ENCODE measurements around the gene CIAO2B.

CIAO2B gene

DNA sequence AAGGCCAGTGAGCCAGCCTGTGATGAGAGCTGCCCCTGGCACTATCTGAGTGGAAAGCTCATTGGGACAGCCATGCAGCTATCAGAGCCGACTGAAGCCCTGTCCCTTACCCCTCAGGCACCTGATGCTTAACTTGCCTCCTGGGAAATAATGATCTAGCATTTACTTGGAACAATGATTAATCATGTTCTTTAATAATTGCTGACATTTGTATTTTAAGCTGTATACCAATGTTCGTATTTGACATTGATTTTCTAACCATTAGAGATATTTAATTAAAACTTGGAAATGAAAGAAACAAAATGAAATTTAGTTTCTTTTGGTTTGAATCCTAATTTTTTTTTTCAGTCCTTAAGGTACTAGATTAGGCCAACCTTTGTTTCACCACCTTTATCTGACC is 43.4 kb downstream of the CIAO2B start:
- H4K20me1 ChIP-seq (ENCODE audit: insufficient read depth, low read length, poor library complexity, severe bottlenecking): peaks cover 6% of the 10 kb centered on the region
- TF ChIP-seq, protein P1, sequence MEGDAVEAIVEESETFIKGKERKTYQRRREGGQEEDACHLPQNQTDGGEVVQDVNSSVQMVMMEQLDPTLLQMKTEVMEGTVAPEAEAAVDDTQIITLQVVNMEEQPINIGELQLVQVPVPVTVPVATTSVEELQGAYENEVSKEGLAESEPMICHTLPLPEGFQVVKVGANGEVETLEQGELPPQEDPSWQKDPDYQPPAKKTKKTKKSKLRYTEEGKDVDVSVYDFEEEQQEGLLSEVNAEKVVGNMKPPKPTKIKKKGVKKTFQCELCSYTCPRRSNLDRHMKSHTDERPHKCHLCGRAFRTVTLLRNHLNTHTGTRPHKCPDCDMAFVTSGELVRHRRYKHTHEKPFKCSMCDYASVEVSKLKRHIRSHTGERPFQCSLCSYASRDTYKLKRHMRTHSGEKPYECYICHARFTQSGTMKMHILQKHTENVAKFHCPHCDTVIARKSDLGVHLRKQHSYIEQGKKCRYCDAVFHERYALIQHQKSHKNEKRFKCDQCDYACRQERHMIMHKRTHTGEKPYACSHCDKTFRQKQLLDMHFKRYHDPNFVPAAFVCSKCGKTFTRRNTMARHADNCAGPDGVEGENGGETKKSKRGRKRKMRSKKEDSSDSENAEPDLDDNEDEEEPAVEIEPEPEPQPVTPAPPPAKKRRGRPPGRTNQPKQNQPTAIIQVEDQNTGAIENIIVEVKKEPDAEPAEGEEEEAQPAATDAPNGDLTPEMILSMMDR (conservative IDR thresholded peaks at IDR 0.05; ENCODE audit: low read length): no peak
- TF ChIP-seq EZH2phosphoT487 (IDR thresholded peaks at IDR 0.05; ENCODE audit: borderline replicate concordance): no peak
- no peak overlapping the region for H3K9ac ChIP-seq (ENCODE audit: low read depth, low read length, poor library complexity, severe bottlenecking)
- no peaks in the 10 kb centered on the region for H3K9me3 ChIP-seq (ENCODE audit: insufficient read depth, low read depth, low read length)
- no peak overlapping the region for H3K4me3 ChIP-seq (ENCODE audit: low read length, poor library complexity, severe bottlenecking)
- peaks cover 24% of the 10 kb centered on the region for H3K79me2 ChIP-seq (ENCODE audit: insufficient read depth, low read length)
- H3F3A ChIP-seq (ENCODE audit: low read depth): no peaks in the 10 kb centered on the region
- H2AFZ ChIP-seq (ENCODE audit: low read length): no peak overlapping the region
- no peaks in the 10 kb centered on the region for H3K27me3 ChIP-seq (ENCODE audit: insufficient read depth, low read length, poor library complexity, severe bottlenecking)
- no peak overlapping the region for H3K4me2 ChIP-seq (ENCODE audit: low read depth, low read length, poor library complexity, severe bottlenecking)
- peaks cover 4% of the 10 kb centered on the region; the same call in 1 of the 2 replicates for H3K36me3 ChIP-seq (ENCODE audit: insufficient read depth, low read length)
- H3K9me2 ChIP-seq (replicated peaks; ENCODE audit: low read depth, low read length): no peaks in the 10 kb centered on the region
- peaks cover 19% of the 10 kb centered on the region for H3K4me1 ChIP-seq (ENCODE audit: insufficient read depth, low read length, poor library complexity, severe bottlenecking)

DNA sequence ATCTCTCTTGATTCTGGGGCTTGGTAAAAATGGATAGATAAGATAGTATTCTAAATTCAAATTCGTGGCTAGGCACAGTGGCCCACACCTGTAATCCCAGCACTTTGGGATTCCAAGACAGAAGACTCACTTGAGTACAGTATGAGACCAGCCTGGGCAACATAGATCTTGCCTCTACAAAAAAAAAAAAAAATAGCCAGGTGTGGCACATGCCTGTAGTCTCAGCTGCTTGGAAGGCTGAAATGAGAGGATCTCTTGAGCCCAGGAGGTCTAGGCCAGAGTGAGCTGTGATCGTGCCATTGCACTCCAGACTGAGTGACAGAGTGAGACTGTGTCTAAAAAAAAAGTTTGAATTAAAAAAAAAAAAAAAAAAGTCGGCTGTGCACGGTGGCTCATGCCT is 44.6 kb downstream of the CIAO2B start:
- Histone ChIP-seq H2AFZ (ENCODE audit: low read length) (no peak overlapping the region), H3K9me2 (replicated peaks; ENCODE audit: low read depth, low read length) (no peaks in the 10 kb centered on the region), H3K4me2 (ENCODE audit: low read depth, low read length, poor library complexity, severe bottlenecking) (no peak overlapping the region), H3K9ac (ENCODE audit: low read depth, low read length, poor library complexity, severe bottlenecking) (no peak overlapping the region), H3K79me2 (ENCODE audit: insufficient read depth, low read length) (peaks cover 36% of the 10 kb centered on the region), H3K9me3 (ENCODE audit: insufficient read depth, low read depth, low read length) (no peaks in the 10 kb centered on the region), H3K4me1 (ENCODE audit: insufficient read depth, low read length, poor library complexity, severe bottlenecking) (peaks cover 31% of the 10 kb centered on the region), H3K4me3 (ENCODE audit: low read length, poor library complexity, severe bottlenecking) (no peak overlapping the region), H4K20me1 (ENCODE audit: insufficient read depth, low read length, poor library complexity, severe bottlenecking) (peaks cover 18% of the 10 kb centered on the region), H3F3A (ENCODE audit: low read depth) (no peaks in the 10 kb centered on the region), H3K36me3 (ENCODE audit: insufficient read depth, low read length) (peaks cover 15% of the 10 kb centered on the region; the same call in 1 of the 2 replicates), H3K27me3 (ENCODE audit: insufficient read depth, low read length, poor library complexity, severe bottlenecking) (no peaks in the 10 kb centered on the region)
- no peak for TF ChIP-seq EZH2phosphoT487 (IDR thresholded peaks at IDR 0.05; ENCODE audit: borderline replicate concordance)
- TF ChIP-seq, protein P1 (conservative IDR thresholded peaks at IDR 0.05; ENCODE audit: low read length): no peak

- H3K79me2 ChIP-seq (ENCODE audit: insufficient read depth, low read length): peaks cover 41% of the 10 kb centered on the region
- no peak overlapping the region for H3K4me3 ChIP-seq (ENCODE audit: low read length, poor library complexity, severe bottlenecking)
- H3K9me2 ChIP-seq (replicated peaks; ENCODE audit: low read depth, low read length): no peaks in the 10 kb centered on the region
- H4K20me1 ChIP-seq (ENCODE audit: insufficient read depth, low read length, poor library complexity, severe bottlenecking): peaks cover 21% of the 10 kb centered on the region
- H3K9me3 ChIP-seq (ENCODE audit: insufficient read depth, low read depth, low read length): no peaks in the 10 kb centered on the region
- H3K27me3 ChIP-seq (ENCODE audit: insufficient read depth, low read length, poor library complexity, severe bottlenecking): no peaks in the 10 kb centered on the region
- H3F3A ChIP-seq (ENCODE audit: low read depth): no peaks in the 10 kb centered on the region
- H3K4me1 ChIP-seq (ENCODE audit: insufficient read depth, low read length, poor library complexity, severe bottlenecking): peaks cover 35% of the 10 kb centered on the region
- no peak overlapping the region for H3K9ac ChIP-seq (ENCODE audit: low read depth, low read length, poor library complexity, severe bottlenecking)
- no peak overlapping the region for H2AFZ ChIP-seq (ENCODE audit: low read length)
- TF ChIP-seq EZH2phosphoT487 (IDR thresholded peaks at IDR 0.05; ENCODE audit: borderline replicate concordance): no peak
- TF ChIP-seq, protein P1 (conservative IDR thresholded peaks at IDR 0.05; ENCODE audit: low read length): no peak
- H3K4me2 ChIP-seq (ENCODE audit: low read depth, low read length, poor library complexity, severe bottlenecking): no peak overlapping the region
- H3K36me3 ChIP-seq (ENCODE audit: insufficient read depth, low read length): peaks cover 20% of the 10 kb centered on the region; the same call in 1 of the 2 replicates
Observed at GRCh38 chr16:66888647-66889615, 45.3 kb downstream of the CIAO2B start.
